ENCODE measurements around the gene FIGNL1. TPM values are rescaled to one million over a fixed set of nuclear protein-coding genes. Genes with fewer than 3 reads are reported as not detected.

The FIGNL1 gene
- total RNA-seq, 1 experiment from 2014 or later, result 28.1 TPM

DNA sequence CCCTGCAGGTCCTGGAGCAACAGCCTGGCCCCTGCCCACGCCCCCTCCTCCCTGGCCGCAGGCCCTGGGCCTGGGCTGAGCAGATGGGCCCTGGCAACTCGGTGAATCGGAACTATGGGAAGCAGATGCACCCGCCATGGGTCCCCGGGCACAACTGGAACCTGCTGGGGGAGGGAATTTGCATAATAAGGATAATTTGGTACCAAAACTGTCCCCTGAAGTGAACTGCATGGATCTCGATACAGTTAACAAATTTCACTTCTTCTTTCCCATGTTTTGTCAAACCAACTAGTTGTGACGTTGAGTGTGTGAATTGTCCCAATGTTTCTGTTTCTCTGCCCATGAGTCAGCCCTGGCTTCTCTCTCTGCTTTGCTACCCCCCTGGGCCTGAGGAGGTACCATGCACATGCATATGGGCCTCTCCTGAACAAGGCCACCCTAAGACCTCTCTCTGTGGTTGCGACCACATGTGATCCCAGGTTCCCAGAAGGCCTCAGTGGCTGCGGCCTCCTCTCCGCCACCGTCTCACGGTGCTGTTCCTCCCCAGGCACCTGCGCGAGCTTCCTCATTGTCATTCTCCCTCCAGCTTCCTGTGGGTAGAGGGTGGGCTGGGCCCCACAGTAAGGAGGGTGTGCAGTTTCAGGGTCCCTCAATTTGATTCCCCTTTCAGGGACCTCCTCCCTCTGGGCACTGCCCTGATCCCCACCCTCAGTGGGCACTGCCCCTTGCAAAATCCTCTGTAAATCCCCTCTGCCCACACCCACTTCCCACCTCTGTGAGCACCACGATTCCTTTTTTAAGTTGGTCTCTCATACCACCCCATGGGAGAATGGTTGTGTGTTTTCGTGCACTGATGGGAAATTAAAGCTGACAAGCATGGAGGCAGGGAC, 40.0 kb downstream of the FIGNL1 start:
- no peak for ATAC-seq
- peaks cover 19% of the 10 kb centered on the region; the same call in 1 of the 2 replicates for H3K27me3 ChIP-seq (ENCODE audit: insufficient read depth, low read length)
- no peaks in the 10 kb centered on the region for H4K20me1 ChIP-seq (ENCODE audit: insufficient read depth)
- H3K4me3 ChIP-seq (replicated peaks in 1 of 2; ENCODE audit: low read depth in 1 of 2, low read length in 2 of 2), result no peak overlapping the region
- H3K36me3 ChIP-seq (ENCODE audit: control insufficient read depth in 1 of 2, insufficient read depth in 2 of 2, low read length in 2 of 2), result no peaks in the 10 kb centered on the region
- no peaks in the 10 kb centered on the region for H3K79me2 ChIP-seq (ENCODE audit: insufficient read depth, low read length)
- CTCF ChIA-PET, result no interaction called here
- POLR2A ChIA-PET, result no interaction called here
- H3K9ac ChIP-seq (ENCODE audit: low read length), result no peak overlapping the region
- no peaks in the 10 kb centered on the region for H3K9me3 ChIP-seq (ENCODE audit: control insufficient read depth in 1 of 2, insufficient read depth in 1 of 2, low read depth in 1 of 2, low read length in 2 of 2)
- no TSS peak for BruUV-seq (replicated peaks)
- no peak for DNase-seq (ENCODE audit: low read depth, low spot score)
- no peak overlapping the region for H3K4me2 ChIP-seq (ENCODE audit: low read length)
- no peak overlapping the region for H2AFZ ChIP-seq (ENCODE audit: low read depth, low read length, poor library complexity, severe bottlenecking)
- no peak overlapping the region for H3K27ac ChIP-seq (ENCODE audit: low read depth, low read length)
- RAD21 ChIA-PET (ENCODE audit: low non-redundant PET in 1 of 2, low total read pairs in 2 of 2, uncharacterized antibody in 2 of 2, unreplicated experiment in 2 of 2), result no interaction called here
- intact Hi-C loops (cut with micrococcal nuclease), result no loop called here
- H3K4me1 ChIP-seq (ENCODE audit: control insufficient read depth in 1 of 2, insufficient read depth in 2 of 2, low read length in 2 of 2), result no peaks in the 10 kb centered on the region
- TF ChIP-seq, protein P1, sequence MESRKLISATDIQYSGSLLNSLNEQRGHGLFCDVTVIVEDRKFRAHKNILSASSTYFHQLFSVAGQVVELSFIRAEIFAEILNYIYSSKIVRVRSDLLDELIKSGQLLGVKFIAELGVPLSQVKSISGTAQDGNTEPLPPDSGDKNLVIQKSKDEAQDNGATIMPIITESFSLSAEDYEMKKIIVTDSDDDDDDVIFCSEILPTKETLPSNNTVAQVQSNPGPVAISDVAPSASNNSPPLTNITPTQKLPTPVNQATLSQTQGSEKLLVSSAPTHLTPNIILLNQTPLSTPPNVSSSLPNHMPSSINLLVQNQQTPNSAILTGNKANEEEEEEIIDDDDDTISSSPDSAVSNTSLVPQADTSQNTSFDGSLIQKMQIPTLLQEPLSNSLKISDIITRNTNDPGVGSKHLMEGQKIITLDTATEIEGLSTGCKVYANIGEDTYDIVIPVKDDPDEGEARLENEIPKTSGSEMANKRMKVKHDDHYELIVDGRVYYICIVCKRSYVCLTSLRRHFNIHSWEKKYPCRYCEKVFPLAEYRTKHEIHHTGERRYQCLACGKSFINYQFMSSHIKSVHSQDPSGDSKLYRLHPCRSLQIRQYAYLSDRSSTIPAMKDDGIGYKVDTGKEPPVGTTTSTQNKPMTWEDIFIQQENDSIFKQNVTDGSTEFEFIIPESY (IDR thresholded peaks at IDR 0.05; ENCODE audit: extremely low read depth, insufficient replicate concordance, low read length), result no peak
- TF ChIP-seq ZNF274 (IDR thresholded peaks at IDR 0.05; ENCODE audit: low read depth, low read length) (no peak), EZH2 (IDR thresholded peaks at IDR 0.05) (no peak), SP1 (IDR thresholded peaks at IDR 0.05; ENCODE audit: low read depth) (no peak), ZFX (IDR thresholded peaks at IDR 0.05) (no peak), EZH2phosphoT487 (IDR thresholded peaks at IDR 0.05; ENCODE audit: borderline replicate concordance) (no peak), POLR2A (IDR thresholded peaks at IDR 0.05; ENCODE audit: borderline replicate concordance, extremely low read depth, insufficient read depth, insufficient read length) (no peak), FOSL1 (IDR thresholded peaks at IDR 0.05; ENCODE audit: low read depth) (no peak)
- TF ChIP-seq, protein P2, sequence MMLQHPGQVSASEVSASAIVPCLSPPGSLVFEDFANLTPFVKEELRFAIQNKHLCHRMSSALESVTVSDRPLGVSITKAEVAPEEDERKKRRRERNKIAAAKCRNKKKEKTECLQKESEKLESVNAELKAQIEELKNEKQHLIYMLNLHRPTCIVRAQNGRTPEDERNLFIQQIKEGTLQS (IDR thresholded peaks at IDR 0.05), result no peak
- no peaks in the 10 kb centered on the region for H3K9me2 ChIP-seq (ENCODE audit: insufficient read depth)

Measured in HCT116 (cell line).